GM12892 (cell line): Measurements from ENCODE around the gene NCAPG2.
"Not testable (repeated sequence)": the region's sequence is repeated elsewhere in the genome, so short reads cannot be mapped to it uniquely, and the experiment has no call there.

Experiments
- POLR2A ChIP-seq: IDR thresholded peaks from 2 replicates; pipeline ENCODE4 v1.6.1; 2011; ENCODE audit warnings: low read depth, low read length, control low read depth
- POLR2AphosphoS5 ChIP-seq: IDR thresholded peaks from 2 replicates; pipeline ENCODE4 v1.6.1; 2011; ENCODE audit warnings: low read depth, low read length, control low read depth
- TAF1 ChIP-seq: IDR thresholded peaks from 2 replicates; pipeline ENCODE4 v1.6.1; 2011; ENCODE audit warnings: low read depth, mild to moderate bottlenecking, control low read depth, low read length, borderline replicate concordance

DNA sequence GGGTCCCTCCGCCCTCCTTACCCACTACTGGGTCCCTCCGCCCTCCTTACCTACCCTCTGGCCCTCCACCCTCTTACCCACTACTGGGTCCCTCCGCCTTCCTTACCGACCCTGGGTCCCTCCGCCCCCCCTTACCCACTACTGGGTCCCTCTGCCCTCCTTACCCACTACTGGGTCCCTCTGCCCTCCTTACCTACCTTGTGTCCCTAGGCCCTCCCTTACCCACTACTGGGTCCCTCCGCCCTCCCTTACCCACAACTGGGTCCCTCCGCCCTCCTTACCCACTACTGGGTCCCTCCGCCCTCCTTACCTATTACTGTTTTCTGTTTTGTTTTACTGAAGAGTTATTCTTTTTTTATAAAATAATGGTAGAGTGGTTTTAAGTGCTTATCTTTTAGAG, 36.5 kb downstream of the NCAPG2 start:
- not testable (repeated sequence) for TF ChIP-seq POLR2A, TAF1, POLR2AphosphoS5
